AG04449 (cell line): ENCODE measurements around the gene NNAT.
"Not testable (repeated sequence)": the region's sequence is repeated elsewhere in the genome, so short reads cannot be mapped to it uniquely, and the experiment has no call there.

Source experiments
- CTCF ChIA-PET: fragments of 350-600 bp; formaldehyde crosslinking; extraction: SDS; loops from one replicate; lab custom pipeline; 2021; ENCODE audit warnings: antibody characterized with exemption; lab: Yijun Ruan, JAX
- POLR2A ChIA-PET: fragments of 400-600, 350-600 bp; formaldehyde crosslinking; extraction: SDS; loops from one replicate; lab custom pipeline; 2020; ENCODE audit warnings: antibody characterized with exemption, inconsistent platforms; lab: Yijun Ruan, JAX
- DNase-seq: peaks from one replicate; pipeline ENCODE4 v3.0.0-alpha.2; 2010; ENCODE audit warnings: low read depth, low spot score
- H3K4me3 ChIP-seq: 2 replicates; pipeline ENCODE4 v1.5.1; 2011; ENCODE audit warnings: low read depth, mild to moderate bottlenecking, control low read depth, low read length
- CTCF ChIP-seq: IDR thresholded peaks from one replicate; pipeline ENCODE4 v1.5.1; 2011; ENCODE audit warnings: mild to moderate bottlenecking, moderate library complexity, low read length, control low read depth, inconsistent platforms; ENCODE audit not compliant: insufficient read depth; ENCODE audit errors: missing control alignments

The NNAT gene

GRCh38 chr20:37552415-37552814 is 31.4 kb downstream of the NNAT start:
- TF ChIP-seq CTCF, result no peak
- DNase-seq, result no peak
- no peak overlapping the region for H3K4me3 ChIP-seq
- CTCF ChIA-PET, result interaction anchor here (1.0 kb wide), 1 partner anchor 12 kb away, joined by 5 read pairs; no protein-coding TSS in a partner anchor
- POLR2A ChIA-PET, result no interaction called here

GRCh38 chr20:37554721-37555298 is 33.8 kb downstream of the NNAT start:
- DNase-seq, H3K4me3 ChIP-seq: not testable (repeated sequence)
- POLR2A ChIA-PET, result interaction anchor here (0.5 kb wide), 1 partner anchor 172 kb away, joined by 3 read pairs; no protein-coding TSS in a partner anchor
- CTCF ChIA-PET, result interaction anchor here (1.0 to 3.5 kb wide), 3 partner anchors 10 to 21 kb away, joined by 3 to 33 read pairs (median 4); no protein-coding TSS in a partner anchor

GRCh38 chr20:37556538-37556937 is 35.5 kb downstream of the NNAT start:
- no peak for DNase-seq
- ChIA-PET POLR2A (no interaction called here), CTCF (interaction anchor here (1.5 to 3.5 kb wide), 3 partner anchors 8 to 668 kb away, joined by 4 to 33 read pairs (median 5); no protein-coding TSS in a partner anchor)
- no peak overlapping the region for H3K4me3 ChIP-seq
- no peak for TF ChIP-seq CTCF

- DNase-seq, result no peak
- H3K4me3 ChIP-seq, result no peak overlapping the region
- ChIA-PET POLR2A (no interaction called here), CTCF (interaction anchor here (1.5 to 1.6 kb wide), 2 partner anchors 8 to 435 kb away, joined by 4 read pairs; no protein-coding TSS in a partner anchor)
- no peak for TF ChIP-seq CTCF
Observed at GRCh38 chr20:37558306-37558705, 37.3 kb downstream of the NNAT start.

GRCh38 chr20:37558779-37559178 is 37.7 kb downstream of the NNAT start:
- no peak for TF ChIP-seq CTCF
- CTCF ChIA-PET, result interaction anchor here (1.6 to 9.3 kb wide), 2 partner anchors 435 to 661 kb away, joined by 4 to 165 read pairs; no protein-coding TSS in a partner anchor
- DNase-seq, result no peak
- POLR2A ChIA-PET, result no interaction called here
- H3K4me3 ChIP-seq, result no peak overlapping the region

GRCh38 chr20:37559312-37560027 is 38.4 kb downstream of the NNAT start:
- H3K4me3 ChIP-seq, result no peak overlapping the region
- CTCF ChIA-PET, result interaction anchor here (1.6 to 9.3 kb wide), 2 partner anchors 434 to 661 kb away, joined by 4 to 165 read pairs; no protein-coding TSS in a partner anchor
- POLR2A ChIA-PET, result no interaction called here
- DNase-seq, result no peak
- no peak for TF ChIP-seq CTCF
